Kidney (tissue), 14 donors: Measurements from ENCODE around the gene ZNF236. TPM values are rescaled to one million over a fixed set of nuclear protein-coding genes. Genes with fewer than 3 reads are reported as not detected.

Experiments used
- DNase-seq, 5 donors: peaks; one replicate each; pipeline ENCODE4 v3.0.0-alpha.2; 2013 to 2020
- FAIRE-seq: peaks from 2 replicates; lab custom pipeline; 2012; peaks lifted over from hg19 to GRCh38; lab: Jason Lieb, UNC
- H3K27ac ChIP-seq, 2 donors: one replicate each; pipeline ENCODE4 v1.7.0; 2013; ENCODE audit warnings: low read depth in 2 of 2, low read length in 2 of 2, inconsistent platforms in 1 of 2
- H3K27me3 ChIP-seq: one replicate; pipeline ENCODE4 v1.7.1; 2013; ENCODE audit warnings: low read length, inconsistent platforms; ENCODE audit not compliant: control insufficient read depth, insufficient read depth
- H3K36me3 ChIP-seq, 3 donors: one replicate each; pipeline versions ENCODE4 v1.7.0 to v1.7.1; 2013; ENCODE audit warnings: low read length in 3 of 3, control low read depth in 1 of 3, inconsistent platforms in 1 of 3; ENCODE audit not compliant: insufficient read depth in 3 of 3, control insufficient read depth in 2 of 3
- H3K4me1 ChIP-seq, 3 donors: one replicate each; pipeline versions ENCODE4 v1.7.0 to v1.7.1; 2013; ENCODE audit warnings: low read length in 3 of 3, inconsistent platforms in 1 of 3, low read depth in 1 of 3; ENCODE audit not compliant: control insufficient read depth in 2 of 3, insufficient read depth in 2 of 3
- H3K4me3 ChIP-seq, 3 donors: one replicate each; pipeline versions ENCODE4 v1.7.0 to v1.8.1; 2013; ENCODE audit warnings: low read length in 3 of 3, control low read depth in 1 of 3, inconsistent platforms in 1 of 3
- H3K9ac ChIP-seq, 3 donors: one replicate each; pipeline versions ENCODE4 v1.7.0 to v1.7.1; 2013; ENCODE audit warnings: low read length in 3 of 3, control low read depth in 1 of 3, inconsistent platforms in 1 of 3
- H3K9me3 ChIP-seq, 3 donors: one replicate each; pipeline versions ENCODE4 v1.7.0 to v1.7.1; 2013; ENCODE audit warnings: low read length in 3 of 3, control low read depth in 1 of 3, inconsistent platforms in 1 of 3; ENCODE audit not compliant: control insufficient read depth in 2 of 3, insufficient read depth in 1 of 3
- CTCF ChIP-seq: IDR thresholded peaks from 3 replicates; pipeline ENCODE4 v1.5.1; 2012; ENCODE audit warnings: mild to moderate bottlenecking, moderate library complexity, borderline replicate concordance; ENCODE audit not compliant: insufficient read depth; ENCODE audit errors: extremely low read depth
- intact Hi-C: fragments of 100-400 bp; cut with DNase I; formaldehyde crosslinking; loops from one replicate; pipeline ENCODE4 v1.11.1; 2022
- polyA plus RNA-seq: library from polyadenylated mRNA; stranded (reverse); fragments of 350-450 nt; fragmentation: Illumina TruSeq; extraction: RNeasy Lipid Tissue Mini Kit (QIAGEN cat#74804); gene quantifications from one replicate; pipeline ENCODE4 v1.2.3, GENCODE V29; 2014; ENCODE audit warnings: low read depth, low replicate concordance; ENCODE audit not compliant: insufficient read depth
- total RNA-seq: library from RNA; stranded (reverse); fragmentation: NEBNext Ultra II Directional; extraction: Animal tissue kit (Norgen Biotek cat#: 25700); gene quantifications from one replicate; pipeline ENCODE4 v1.2.1, GENCODE V29; 2021
- donor health status: control.
- donor health status: control.
- donor health status: control.
- donor health status: control.
- donor health status: control.
- donor health status: DM: yes; HTN: yes; CAD: no.
- donor health status: Normal renal cell carcinoma (clear cell type).

The ZNF236 gene
- total and polyA plus RNA-seq, 2 donors from 2014 or later = 1.1 to 18.6 TPM

- Histone ChIP-seq H3K36me3 (peaks cover 0 to 8% (median 0%) of the 10 kb centered on the region in 3 donors), H3K9me3 (no peaks in the 10 kb centered on the region), H3K9ac (no peak overlapping the region), H3K4me3 (no peak overlapping the region), H3K27me3 (no peaks in the 10 kb centered on the region), H3K4me1 (no peaks in the 10 kb centered on the region), H3K27ac (no peak overlapping the region)
- DNase-seq = no peak
- FAIRE-seq = no peak
- intact Hi-C loops = no loop called here
- no peak for TF ChIP-seq CTCF
Measured at GRCh38 chr18:76967721-76968472, 145.5 kb downstream of the ZNF236 start.

- Histone ChIP-seq H3K27ac (no peak overlapping the region), H3K36me3 (peaks cover 0 to 8% (median 0%) of the 10 kb centered on the region in 3 donors), H3K4me3 (no peak overlapping the region), H3K9me3 (no peaks in the 10 kb centered on the region), H3K9ac (no peak overlapping the region), H3K27me3 (no peaks in the 10 kb centered on the region), H3K4me1 (no peaks in the 10 kb centered on the region)
- no peak for TF ChIP-seq CTCF
- intact Hi-C loops = no loop called here
- DNase-seq (no peak), FAIRE-seq (no peak)
Measured at GRCh38 chr18:76970770-76971559, 148.6 kb downstream of the ZNF236 start.

DNA sequence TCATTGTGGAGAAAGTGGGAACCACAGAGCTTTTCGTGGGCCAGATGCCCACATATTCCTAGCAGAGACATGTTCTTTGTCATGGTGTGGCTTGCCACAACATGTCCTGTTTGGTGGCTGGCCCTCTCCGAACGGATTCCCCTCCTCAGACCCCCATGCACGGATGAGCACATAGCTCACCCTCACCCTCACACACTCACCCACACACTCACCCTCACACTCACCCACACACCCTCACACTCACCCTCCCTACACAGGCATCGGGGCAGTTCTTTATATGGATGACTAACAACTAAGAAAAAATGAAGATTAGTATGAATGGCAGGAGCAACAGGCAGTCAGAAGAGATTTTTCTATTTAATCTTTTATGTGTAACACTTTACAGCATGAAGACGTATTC, 149.9 kb downstream of the ZNF236 start:
- DNase-seq (no peak), FAIRE-seq (no peak)
- Histone ChIP-seq H3K9me3 (no peaks in the 10 kb centered on the region), H3K36me3 (peaks cover 0 to 8% (median 0%) of the 10 kb centered on the region in 3 donors), H3K27ac (no peak overlapping the region), H3K27me3 (no peaks in the 10 kb centered on the region), H3K4me3 (no peak overlapping the region), H3K4me1 (no peaks in the 10 kb centered on the region), H3K9ac (no peak overlapping the region)
- intact Hi-C loops = no loop called here
- TF ChIP-seq CTCF = no peak
